NCI-H146 treated with DMSO at 0.1 percent for 48 hours (cell line): ENCODE measurements around the gene SYCP1.
"Not testable (repeated sequence)": the region's sequence is repeated elsewhere in the genome, so short reads cannot be mapped to it uniquely, and the experiment has no call there.

Experiments
- DNase-seq: peaks from one replicate; lab custom pipeline; 2025; ENCODE audit not compliant: unreplicated experiment; lab: John Stamatoyannopoulos, UW

SYCP1 gene

GRCh38 chr1:114976891-114977290, 122.2 kb downstream of the SYCP1 start:
- DNase-seq, result no peak

GRCh38 chr1:114979278-114979891, 124.7 kb downstream of the SYCP1 start:
- DNase-seq, result peak; percentile 1

GRCh38 chr1:114982251-114982650, 127.6 kb downstream of the SYCP1 start:
- DNase-seq, result no peak

GRCh38 chr1:114986286-114986685, 131.6 kb downstream of the SYCP1 start:
- no peak for DNase-seq

GRCh38 chr1:114988095-114988494, 133.4 kb downstream of the SYCP1 start:
- DNase-seq, result no peak

- DNase-seq, result no peak
These were observed 143.0 kb downstream of the SYCP1 start for GRCh38 chr1:114997510-114998289.

GRCh38 chr1:115006191-115006590, 151.5 kb downstream of the SYCP1 start:
- no peak for DNase-seq

- DNase-seq, result no peak
These were observed 157.3 kb downstream of the SYCP1 start for GRCh38 chr1:115012006-115012405.

- DNase-seq, result no peak
These were observed 157.8 kb downstream of the SYCP1 start for GRCh38 chr1:115012434-115012833.

- no peak for DNase-seq
These were observed 159.1 kb downstream of the SYCP1 start for GRCh38 chr1:115013792-115014191.

- DNase-seq, result not testable (repeated sequence)
These were observed 164.9 kb downstream of the SYCP1 start for GRCh38 chr1:115019549-115019948.

GRCh38 chr1:115021145-115021544, 166.5 kb downstream of the SYCP1 start:
- DNase-seq, result no peak

- DNase-seq, result no peak
These were observed 168.9 kb downstream of the SYCP1 start for GRCh38 chr1:115023593-115023992.

- DNase-seq, result no peak
These were observed 174.9 kb downstream of the SYCP1 start, which contains the start of gene TSHB for GRCh38 chr1:115029526-115029925. TSS of gene TSHB (plus strand) at chr1:115029826. CDS start at chr1:115033363, 3,537 bp downstream.

- no peak for DNase-seq
These were observed 176.9 kb downstream of the SYCP1 start for GRCh38 chr1:115031595-115031994.

GRCh38 chr1:115035652-115036051, 181.0 kb downstream of the SYCP1 start:
- no peak for DNase-seq

GRCh38 chr1:115036814-115037507, 182.3 kb downstream of the SYCP1 start:
- DNase-seq, result no peak

- no peak for DNase-seq
These were observed 185.8 kb downstream of the SYCP1 start for GRCh38 chr1:115040501-115040900.

- no peak for DNase-seq
These were observed 187.0 kb downstream of the SYCP1 start for GRCh38 chr1:115041654-115042053.
